Hepatocyte (in vitro differentiated cells): ENCODE measurements around the gene WNT1. TPM values are rescaled to one million over a fixed set of nuclear protein-coding genes. Genes with fewer than 3 reads are reported as not detected.

Source experiments
- DNase-seq: peaks from one replicate; pipeline ENCODE4 v3.0.0-alpha.2; 2016; ENCODE audit warnings: low spot score
- H2AFZ ChIP-seq: fragments of 200-600 bp; sonication (generic); 2 replicates; pipeline ENCODE4 v1.6.0; 2016; ENCODE audit warnings: antibody characterized with exemption, mild to moderate bottlenecking
- H3K27ac ChIP-seq: fragments of 200-600 bp; sonication (generic); 2 replicates; pipeline ENCODE4 v1.5.1; 2016; ENCODE audit warnings: mild to moderate bottlenecking
- H3K27me3 ChIP-seq: fragments of 200-600 bp; sonication (generic); 2 replicates; pipeline ENCODE4 v1.6.1; 2016
- H3K36me3 ChIP-seq: fragments of 200-600 bp; sonication (generic); replicated peaks from 2 replicates; pipeline ENCODE4 v1.5.1; 2016; ENCODE audit warnings: low read depth; ENCODE audit not compliant: insufficient read depth
- H3K4me1 ChIP-seq: fragments of 200-600 bp; sonication (generic); 2 replicates; pipeline ENCODE4 v1.5.1; 2016; ENCODE audit warnings: mild to moderate bottlenecking, moderate library complexity; ENCODE audit not compliant: insufficient read depth
- H3K4me2 ChIP-seq: fragments of 200-600 bp; sonication (generic); 2 replicates; pipeline ENCODE4 v1.6.0; 2016
- H3K4me3 ChIP-seq: fragments of 200-600 bp; sonication (generic); 2 replicates; pipeline ENCODE4 v1.5.1; 2016; ENCODE audit warnings: mild to moderate bottlenecking
- H3K79me2 ChIP-seq: fragments of 200-600 bp; sonication (generic); 2 replicates; pipeline ENCODE4 v1.6.0; 2017; ENCODE audit warnings: mild to moderate bottlenecking
- H3K9me2 ChIP-seq: fragments of 200-600 bp; sonication (generic); replicated peaks from 2 replicates; pipeline ENCODE4 v1.6.0; 2017; ENCODE audit warnings: mild to moderate bottlenecking; ENCODE audit not compliant: insufficient read depth
- H3K9me3 ChIP-seq: fragments of 200-600 bp; sonication (generic); 2 replicates; pipeline ENCODE4 v1.5.1; 2016; ENCODE audit warnings: low read depth, mild to moderate bottlenecking
- H4K20me1 ChIP-seq: fragments of 200-600 bp; sonication (generic); 2 replicates; pipeline ENCODE4 v1.6.0; 2016; ENCODE audit warnings: mild to moderate bottlenecking; ENCODE audit not compliant: insufficient read depth, poor library complexity, severe bottlenecking
- EZH2 ChIP-seq: fragments of 200-600 bp; sonication (generic); IDR thresholded peaks from 2 replicates; pipeline ENCODE4 v1.6.1; 2016; ENCODE audit warnings: antibody characterized with exemption, mild to moderate bottlenecking, borderline replicate concordance
- EZH2phosphoT487 ChIP-seq: fragments of 200-600 bp; sonication (generic); IDR thresholded peaks from one replicate; pipeline ENCODE4 v1.6.1; 2018; ENCODE audit warnings: antibody characterized with exemption, mild to moderate bottlenecking, low read depth, moderate library complexity; ENCODE audit not compliant: unreplicated experiment, severe bottlenecking
- WGBS: methylation state at CpG from one replicate; pipeline ENCODE4 v1.1.6; 2016; ENCODE audit warnings: low lambda C conversion rate; ENCODE audit errors: missing lambda C conversion rate; 5-methylcytosine and 5-hydroxymethylcytosine counted together
- polyA plus RNA-seq: library from polyadenylated mRNA; unstranded; fragments of >200 nt; fragmentation: Nextera tagmentation; extraction: Ambion mirVana; gene quantifications from 2 replicates; pipeline ENCODE4 v1.2.1, GENCODE V29; 2016
- total RNA-seq: library from RNA; depleted of rRNA; stranded (reverse); fragments of >200 nt; gene quantifications from 2 replicates; pipeline ENCODE4 v1.2.3, GENCODE V29; 2014
- TF ChIP-seq, protein P1 (sequence below): fragments of 200-600 bp; sonication (generic); IDR thresholded peaks from 2 replicates; pipeline ENCODE4 v1.5.1; 2016; ENCODE audit warnings: antibody characterized with exemption, mild to moderate bottlenecking; ENCODE audit not compliant: poor library complexity

WNT1 gene
- total and polyA plus RNA-seq, 2 experiments from 2014 or later = not detected

- H3K79me2 ChIP-seq = no peaks in the 10 kb centered on the region
- no peak for TF ChIP-seq EZH2
- TF ChIP-seq, protein P1, sequence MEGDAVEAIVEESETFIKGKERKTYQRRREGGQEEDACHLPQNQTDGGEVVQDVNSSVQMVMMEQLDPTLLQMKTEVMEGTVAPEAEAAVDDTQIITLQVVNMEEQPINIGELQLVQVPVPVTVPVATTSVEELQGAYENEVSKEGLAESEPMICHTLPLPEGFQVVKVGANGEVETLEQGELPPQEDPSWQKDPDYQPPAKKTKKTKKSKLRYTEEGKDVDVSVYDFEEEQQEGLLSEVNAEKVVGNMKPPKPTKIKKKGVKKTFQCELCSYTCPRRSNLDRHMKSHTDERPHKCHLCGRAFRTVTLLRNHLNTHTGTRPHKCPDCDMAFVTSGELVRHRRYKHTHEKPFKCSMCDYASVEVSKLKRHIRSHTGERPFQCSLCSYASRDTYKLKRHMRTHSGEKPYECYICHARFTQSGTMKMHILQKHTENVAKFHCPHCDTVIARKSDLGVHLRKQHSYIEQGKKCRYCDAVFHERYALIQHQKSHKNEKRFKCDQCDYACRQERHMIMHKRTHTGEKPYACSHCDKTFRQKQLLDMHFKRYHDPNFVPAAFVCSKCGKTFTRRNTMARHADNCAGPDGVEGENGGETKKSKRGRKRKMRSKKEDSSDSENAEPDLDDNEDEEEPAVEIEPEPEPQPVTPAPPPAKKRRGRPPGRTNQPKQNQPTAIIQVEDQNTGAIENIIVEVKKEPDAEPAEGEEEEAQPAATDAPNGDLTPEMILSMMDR = no peak
- no peak overlapping the region for H2AFZ ChIP-seq
- H3K9me2 ChIP-seq = no peaks in the 10 kb centered on the region
- H4K20me1 ChIP-seq = no peaks in the 10 kb centered on the region
- WGBS = 92% methylated on average over 12 of the region's 12 CpGs
- H3K9me3 ChIP-seq = no peaks in the 10 kb centered on the region
- no peak for DNase-seq
- H3K4me3 ChIP-seq = no peak overlapping the region
- H3K36me3 ChIP-seq = no peaks in the 10 kb centered on the region
- no peak overlapping the region for H3K27ac ChIP-seq
- H3K4me1 ChIP-seq = peaks cover 3% of the 10 kb centered on the region
- no peak overlapping the region for H3K4me2 ChIP-seq
- no peaks in the 10 kb centered on the region for H3K27me3 ChIP-seq
Measured at GRCh38 chr12:49024543-49024942, 46.4 kb downstream of the WNT1 start.

GRCh38 chr12:49025463-49025862 lies 47.3 kb downstream of the WNT1 start:
- Histone ChIP-seq H3K9me2 (no peaks in the 10 kb centered on the region), H3K9me3 (no peaks in the 10 kb centered on the region), H2AFZ (no peak overlapping the region), H3K4me1 (no peaks in the 10 kb centered on the region), H3K36me3 (no peaks in the 10 kb centered on the region), H4K20me1 (no peaks in the 10 kb centered on the region), H3K79me2 (no peaks in the 10 kb centered on the region), H3K27ac (no peak overlapping the region), H3K4me2 (no peak overlapping the region), H3K27me3 (no peaks in the 10 kb centered on the region), H3K4me3 (no peak overlapping the region)
- WGBS = 97% methylated on average over 4 of the region's 4 CpGs
- TF ChIP-seq, protein P1 = no peak
- no peak for TF ChIP-seq EZH2
- no peak for TF ChIP-seq EZH2phosphoT487
- DNase-seq = no peak

DNA sequence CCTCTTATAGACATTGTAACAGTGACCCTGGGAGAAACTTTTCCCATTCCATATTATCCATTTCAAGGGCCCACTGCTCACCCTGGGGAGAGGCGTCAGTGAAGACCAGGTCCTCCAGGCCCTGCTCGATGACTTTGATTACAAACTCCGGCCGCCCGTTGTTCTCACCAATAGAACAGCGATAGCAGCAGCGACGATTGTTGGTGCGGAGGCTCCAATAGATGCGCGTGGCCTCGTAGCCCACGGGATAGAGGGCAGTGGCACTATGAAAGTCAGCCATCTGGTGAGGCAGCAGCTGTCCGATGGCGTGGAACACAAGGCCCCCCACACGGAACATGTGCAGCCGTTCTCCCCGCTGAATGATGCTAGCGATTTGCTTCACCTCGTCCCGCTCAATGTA lies 48.0 kb downstream of the WNT1 start:
- H3K9me3 ChIP-seq = no peaks in the 10 kb centered on the region

More for the DNA sequence above, 48.0 kb downstream of the WNT1 start:
- no peaks in the 10 kb centered on the region for H3K36me3 ChIP-seq
- H3K79me2 ChIP-seq = no peaks in the 10 kb centered on the region
- H3K4me2 ChIP-seq = no peak overlapping the region
- no peaks in the 10 kb centered on the region for H3K27me3 ChIP-seq
- no peak for DNase-seq
- no peak overlapping the region for H2AFZ ChIP-seq
- H3K9me2 ChIP-seq = no peaks in the 10 kb centered on the region
- H3K4me3 ChIP-seq = no peak overlapping the region
- TF ChIP-seq EZH2 = no peak
- TF ChIP-seq, protein P1 = no peak
- no peak for TF ChIP-seq EZH2phosphoT487
- no peaks in the 10 kb centered on the region for H4K20me1 ChIP-seq
- WGBS = 97% methylated on average over 20 of the region's 21 CpGs
- no peaks in the 10 kb centered on the region for H3K4me1 ChIP-seq
- H3K27ac ChIP-seq = no peak overlapping the region
